ENCODE data around the gene NME4.
"Not testable (repeated sequence)": the region's sequence is repeated elsewhere in the genome, so short reads cannot be mapped to it uniquely, and the experiment has no call there.

Gene NME4

DNA sequence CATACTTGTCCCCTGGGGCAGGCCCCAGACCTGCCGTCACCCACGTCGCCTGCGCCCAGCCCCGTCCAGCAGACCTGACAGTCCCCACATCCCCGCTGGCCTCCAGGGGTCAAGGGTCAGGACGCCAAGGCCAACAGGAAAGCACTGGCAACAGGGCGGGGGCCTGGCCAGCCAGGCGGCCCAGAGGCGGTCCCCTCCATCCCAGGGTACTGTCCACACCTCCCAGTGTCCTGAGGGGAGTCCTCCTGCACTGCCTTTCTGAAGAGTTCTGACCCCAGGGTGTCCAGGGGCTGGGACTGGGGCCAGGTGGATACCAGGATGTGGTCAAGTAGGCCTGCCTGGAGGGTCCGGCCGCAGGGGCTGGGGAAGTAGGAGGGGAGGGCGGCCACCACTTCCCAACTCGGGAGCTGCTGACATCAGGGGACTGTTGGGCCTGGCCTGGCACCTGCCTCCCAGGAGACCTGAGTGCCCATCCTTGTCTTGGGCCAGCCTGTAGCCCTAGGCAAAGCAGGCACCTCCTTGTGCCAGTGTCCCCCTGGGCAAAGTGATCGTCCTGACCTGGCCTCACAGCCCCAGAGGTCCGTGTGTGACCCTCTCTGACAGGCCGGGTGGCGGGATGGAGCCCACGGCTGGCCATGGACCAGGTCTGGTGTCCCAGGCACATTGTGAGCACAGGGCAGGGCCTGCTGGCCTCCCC lies 37.8 kb upstream of the NME4 start:
- TF ChIP-seq, protein P1, sequence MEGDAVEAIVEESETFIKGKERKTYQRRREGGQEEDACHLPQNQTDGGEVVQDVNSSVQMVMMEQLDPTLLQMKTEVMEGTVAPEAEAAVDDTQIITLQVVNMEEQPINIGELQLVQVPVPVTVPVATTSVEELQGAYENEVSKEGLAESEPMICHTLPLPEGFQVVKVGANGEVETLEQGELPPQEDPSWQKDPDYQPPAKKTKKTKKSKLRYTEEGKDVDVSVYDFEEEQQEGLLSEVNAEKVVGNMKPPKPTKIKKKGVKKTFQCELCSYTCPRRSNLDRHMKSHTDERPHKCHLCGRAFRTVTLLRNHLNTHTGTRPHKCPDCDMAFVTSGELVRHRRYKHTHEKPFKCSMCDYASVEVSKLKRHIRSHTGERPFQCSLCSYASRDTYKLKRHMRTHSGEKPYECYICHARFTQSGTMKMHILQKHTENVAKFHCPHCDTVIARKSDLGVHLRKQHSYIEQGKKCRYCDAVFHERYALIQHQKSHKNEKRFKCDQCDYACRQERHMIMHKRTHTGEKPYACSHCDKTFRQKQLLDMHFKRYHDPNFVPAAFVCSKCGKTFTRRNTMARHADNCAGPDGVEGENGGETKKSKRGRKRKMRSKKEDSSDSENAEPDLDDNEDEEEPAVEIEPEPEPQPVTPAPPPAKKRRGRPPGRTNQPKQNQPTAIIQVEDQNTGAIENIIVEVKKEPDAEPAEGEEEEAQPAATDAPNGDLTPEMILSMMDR (IDR thresholded peaks at IDR 0.05; ENCODE audit: control extremely low read depth, extremely low read depth, low read depth, missing control alignments), result no peak
- ChIA-PET CTCF (interaction anchor here (1.7 kb wide), 1 partner anchor 253 kb away, joined by 9 read pairs; no protein-coding TSS in a partner anchor), POLR2A (no interaction called here)
- DNase-seq (ENCODE audit: extremely low spot score), result no peak

DNA sequence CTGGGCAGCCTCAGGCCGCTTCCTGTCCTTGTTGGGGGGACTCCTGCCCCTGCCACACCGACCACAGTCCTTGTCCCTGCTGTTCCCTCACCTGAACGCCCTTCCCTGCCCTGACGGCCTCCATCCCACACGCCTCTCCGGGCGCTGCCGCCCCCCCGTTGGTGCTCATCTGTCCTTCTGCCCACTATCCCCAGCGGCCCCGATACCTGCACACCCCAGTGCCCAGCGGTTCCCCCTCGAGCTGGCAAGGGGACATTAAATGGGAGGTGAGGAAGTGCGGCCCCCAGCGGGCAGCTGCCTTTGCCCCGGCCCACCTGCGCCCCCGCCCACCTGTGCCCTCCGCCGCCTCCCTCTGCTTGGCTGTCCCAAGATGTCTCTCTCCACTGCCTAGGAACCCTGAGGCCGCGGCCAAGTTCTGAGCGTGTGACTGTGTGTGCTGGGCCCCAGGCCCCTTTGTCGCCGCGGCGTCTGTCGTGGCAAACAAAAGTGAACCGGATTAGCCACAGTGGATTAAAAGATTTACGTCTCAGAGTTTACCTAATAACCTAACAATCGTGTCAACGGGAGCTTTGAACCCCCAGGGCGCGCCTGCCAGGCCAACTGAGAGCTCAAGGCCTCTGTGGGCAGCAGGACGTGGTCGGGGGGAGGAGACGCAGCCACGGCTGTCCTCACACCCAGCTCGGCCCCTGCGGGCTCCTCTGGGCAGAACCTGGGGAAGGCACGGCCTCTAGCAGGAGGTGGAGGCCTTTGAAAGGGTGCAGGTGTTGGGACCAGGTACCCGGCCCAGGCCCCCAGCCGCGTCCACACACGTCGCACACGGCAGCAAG lies 36.9 kb upstream of the NME4 start:
- TF ChIP-seq, protein P1 (IDR thresholded peaks at IDR 0.05; ENCODE audit: control extremely low read depth, extremely low read depth, low read depth, missing control alignments), result no peak
- ChIA-PET CTCF (interaction anchor here (1.0 to 1.7 kb wide), 2 partner anchors 125 to 253 kb away, joined by 3 to 9 read pairs; no protein-coding TSS in a partner anchor), POLR2A (no interaction called here)
- no peak for DNase-seq (ENCODE audit: extremely low spot score)

DNA sequence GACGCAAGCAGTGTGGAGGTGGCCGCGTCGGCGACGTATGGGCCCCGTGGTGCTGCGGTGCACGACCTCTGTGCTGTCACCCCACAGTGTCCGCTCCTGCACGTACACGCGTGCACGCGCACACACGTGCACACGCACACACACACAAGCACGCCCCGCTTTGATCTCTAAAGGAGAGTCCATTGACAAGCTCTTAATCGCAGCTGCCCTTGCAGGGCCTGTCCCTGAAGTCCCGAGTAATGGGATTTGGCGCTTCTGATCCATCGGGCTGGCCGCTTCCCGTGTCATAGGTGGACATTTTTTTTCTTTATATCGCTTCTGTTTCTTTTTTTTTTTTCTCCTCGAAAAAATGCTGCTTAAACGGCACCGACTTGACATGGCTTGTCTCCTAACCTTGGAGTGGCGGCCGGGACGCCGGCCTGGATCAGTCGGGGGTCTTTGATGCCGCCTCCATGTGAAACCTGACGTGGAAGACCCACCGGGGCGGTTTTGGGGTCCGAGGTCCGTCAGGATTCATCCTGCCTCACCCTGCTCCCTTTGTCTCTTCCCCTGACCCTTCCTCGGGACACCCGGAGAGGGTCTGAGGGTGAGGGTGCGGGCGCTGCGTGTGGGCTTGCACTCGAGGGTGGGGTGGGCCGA lies 36.2 kb upstream of the NME4 start:
- CTCF ChIA-PET, result interaction anchor here (0.8 to 4.8 kb wide), 6 partner anchors 10 to 290 kb away, joined by 3 to 43 read pairs (median 4); no protein-coding TSS in a partner anchor
- TF ChIP-seq, protein P1 (IDR thresholded peaks at IDR 0.05; ENCODE audit: control extremely low read depth, extremely low read depth, low read depth, missing control alignments), result no peak
- POLR2A ChIA-PET, result interaction anchor here (0.6 kb wide), 1 partner anchor 178 kb away, joined by 4 read pairs; no protein-coding TSS in a partner anchor
- DNase-seq (ENCODE audit: extremely low spot score), result no peak

DNA sequence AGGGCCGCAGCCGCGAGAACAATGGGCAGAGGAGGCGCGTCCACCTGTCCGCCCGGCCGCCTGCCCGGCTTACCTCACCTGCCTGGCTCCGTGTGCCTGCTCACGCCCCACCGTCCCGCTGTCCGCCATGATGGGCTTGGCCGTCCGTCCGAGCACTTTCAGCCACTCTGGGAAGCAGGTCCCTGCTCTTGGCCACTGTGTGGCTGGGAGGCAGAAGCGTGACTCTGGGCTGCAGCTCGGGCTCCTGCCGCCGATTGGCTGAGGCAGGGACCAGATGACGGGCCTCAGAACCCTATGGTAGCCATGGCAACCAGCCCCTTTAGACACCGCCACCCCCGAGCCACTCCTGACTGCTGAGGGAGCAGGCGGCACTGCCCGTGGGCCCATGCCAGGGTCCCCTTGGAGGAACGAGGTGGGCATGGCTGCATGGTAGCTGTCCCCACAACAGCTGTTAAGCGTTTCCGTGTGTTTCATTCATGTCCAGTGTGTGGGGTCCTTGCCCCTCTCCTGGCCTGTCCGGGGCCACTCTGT lies 35.6 kb upstream of the NME4 start:
- DNase-seq (ENCODE audit: extremely low spot score), result no peak
- ChIA-PET POLR2A (interaction anchor here (0.6 kb wide), 1 partner anchor 178 kb away, joined by 4 read pairs; no protein-coding TSS in a partner anchor), CTCF (interaction anchor here (0.7 to 4.8 kb wide), 15 partner anchors 10 to 298 kb away, joined by 3 to 43 read pairs (median 4); no protein-coding TSS in a partner anchor)
- TF ChIP-seq, protein P1 (IDR thresholded peaks at IDR 0.05; ENCODE audit: control extremely low read depth, extremely low read depth, low read depth, missing control alignments), result no peak

DNA sequence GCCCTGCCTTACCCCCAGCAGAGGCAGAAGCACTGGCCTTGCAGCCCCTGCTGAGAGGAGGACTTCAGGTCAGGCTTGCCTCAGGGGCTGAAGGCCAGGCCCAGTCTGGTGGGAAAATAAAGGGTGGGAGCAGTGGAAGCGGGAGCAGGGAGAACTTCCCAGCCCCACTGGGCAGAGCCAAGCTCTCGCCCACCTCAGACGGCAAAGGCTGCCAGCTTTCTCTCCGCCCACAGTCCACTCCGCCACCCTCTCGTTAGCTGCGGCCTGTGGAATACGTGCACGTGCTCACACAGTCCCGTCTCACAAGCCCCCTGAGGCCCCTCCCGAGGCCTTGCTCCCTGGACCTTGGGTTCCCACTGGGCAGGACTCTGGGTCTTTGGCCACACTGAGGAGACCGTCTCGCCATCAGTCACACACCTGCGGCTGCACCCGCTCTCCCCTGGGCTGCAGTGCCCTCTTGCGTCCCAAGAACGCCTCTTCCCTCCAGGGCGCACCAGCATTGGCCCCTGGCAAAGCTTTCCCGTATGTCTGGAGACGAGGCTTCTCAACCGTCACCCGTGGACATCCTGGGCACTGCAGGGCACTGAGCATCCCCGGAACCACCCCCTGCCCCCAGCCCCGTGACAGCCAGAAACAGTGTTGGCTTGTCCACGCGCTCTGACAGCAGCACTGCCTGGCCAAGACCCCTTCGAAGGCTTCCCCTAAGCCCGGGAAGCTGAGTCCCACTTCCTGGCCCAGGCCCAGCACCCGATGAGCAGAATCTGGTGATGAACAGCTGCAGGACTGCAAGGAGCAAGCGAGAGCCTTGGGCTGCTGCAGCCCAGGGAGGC lies 34.9 kb upstream of the NME4 start:
- ChIA-PET CTCF (interaction anchor here (0.6 to 4.8 kb wide), 19 partner anchors 9 to 299 kb away, joined by 3 to 43 read pairs (median 4); partner anchors contain the start of gene MRPL28), POLR2A (no interaction called here)
- TF ChIP-seq, protein P1 (IDR thresholded peaks at IDR 0.05; ENCODE audit: control extremely low read depth, extremely low read depth, low read depth, missing control alignments), result peak; percentile 83
- DNase-seq (ENCODE audit: extremely low spot score), result peak; percentile 89

DNA sequence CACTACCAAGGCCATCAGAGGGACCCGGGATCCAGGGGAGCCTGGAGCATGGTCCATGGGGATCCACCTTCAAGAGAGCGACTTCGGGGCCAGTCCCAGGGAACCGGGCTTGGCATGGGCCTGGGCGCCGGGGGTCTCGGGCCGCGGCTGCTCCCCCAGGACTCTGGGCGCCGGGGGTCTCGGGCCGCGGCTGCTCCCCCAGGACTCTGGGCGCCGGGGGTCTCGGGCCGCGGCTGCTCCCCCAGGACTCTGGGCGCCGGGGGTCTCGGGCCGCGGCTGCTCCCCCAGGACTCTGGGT lies 34.3 kb upstream of the NME4 start:
- DNase-seq (ENCODE audit: extremely low spot score); POLR2A ChIA-PET: not testable (repeated sequence)
- CTCF ChIA-PET, result interaction anchor here (0.6 to 4.8 kb wide), 13 partner anchors 8 to 300 kb away, joined by 3 to 43 read pairs (median 4); partner anchors contain the start of gene MRPL28

All from GM10248 (cell line).